ENCODE results near the gene VGLL3. TPM values are rescaled to one million over a fixed set of nuclear protein-coding genes. Genes with fewer than 3 reads are reported as not detected.

The VGLL3 gene
- total RNA-seq, 1 donor from 2014 or later, result 2.7 TPM

- no peak for ATAC-seq (ENCODE audit: poor library complexity)
- intact Hi-C loops (cut with DNase I), result no loop called here
Measured at GRCh38 chr3:86965166-86965565, 25.8 kb downstream of the VGLL3 start.

GRCh38 chr3:86963611-86964010 lies 27.3 kb downstream of the VGLL3 start:
- DNase-seq (no peak), ATAC-seq (ENCODE audit: poor library complexity) (no peak)
- intact Hi-C loops (cut with DNase I), result no loop called here

More at GRCh38 chr3:86965166-86965565, 25.8 kb downstream of the VGLL3 start:
- DNase-seq, result no peak

- intact Hi-C loops (cut with DNase I), result no loop called here
- DNase-seq (no peak), ATAC-seq (ENCODE audit: poor library complexity) (no peak)
Measured at GRCh38 chr3:86961297-86961696, 29.7 kb downstream of the VGLL3 start.

GRCh38 chr3:86960550-86960949 lies 30.4 kb downstream of the VGLL3 start:
- DNase-seq (no peak), ATAC-seq (ENCODE audit: poor library complexity) (no peak)
- intact Hi-C loops (cut with DNase I), result no loop called here

- intact Hi-C loops (cut with DNase I), result no loop called here
- no peak for ATAC-seq (ENCODE audit: poor library complexity)
- no peak for DNase-seq
Measured at GRCh38 chr3:86958534-86958933, 32.4 kb downstream of the VGLL3 start.

GRCh38 chr3:86954747-86955146 lies 36.2 kb downstream of the VGLL3 start:
- intact Hi-C loops (cut with DNase I), result no loop called here
- no peak for DNase-seq
- ATAC-seq (ENCODE audit: poor library complexity), result no peak

GRCh38 chr3:86954226-86954625 lies 36.7 kb downstream of the VGLL3 start:
- ATAC-seq (ENCODE audit: poor library complexity) (no peak), DNase-seq (no peak)
- intact Hi-C loops (cut with DNase I), result no loop called here

- ATAC-seq (ENCODE audit: poor library complexity) (no peak), DNase-seq (no peak)
- intact Hi-C loops (cut with DNase I), result no loop called here
Measured at GRCh38 chr3:86951322-86951721, 39.6 kb downstream of the VGLL3 start.

GRCh38 chr3:86950717-86951116 lies 40.2 kb downstream of the VGLL3 start:
- no peak for DNase-seq
- intact Hi-C loops (cut with DNase I), result no loop called here
- ATAC-seq (ENCODE audit: poor library complexity), result no peak

- intact Hi-C loops (cut with DNase I), result no loop called here
- DNase-seq, result no peak
- ATAC-seq (ENCODE audit: poor library complexity), result no peak
Measured at GRCh38 chr3:86949850-86950249, 41.1 kb downstream of the VGLL3 start.

- ATAC-seq (ENCODE audit: poor library complexity) (no peak), DNase-seq (no peak)
- intact Hi-C loops (cut with DNase I), result no loop called here
Measured at GRCh38 chr3:86948822-86949221, 42.1 kb downstream of the VGLL3 start.

GRCh38 chr3:86942206-86942605 lies 48.7 kb downstream of the VGLL3 start:
- no peak for DNase-seq
- no peak for ATAC-seq (ENCODE audit: poor library complexity)
- intact Hi-C loops (cut with DNase I), result no loop called here

GRCh38 chr3:86938416-86939105 lies 52.4 kb downstream of the VGLL3 start:
- intact Hi-C loops (cut with DNase I), result no loop called here
- ATAC-seq (ENCODE audit: poor library complexity) (peak; percentile 55), DNase-seq (no peak)

GRCh38 chr3:86937306-86937791 lies 53.6 kb downstream of the VGLL3 start:
- DNase-seq (peak; percentile 40), ATAC-seq (ENCODE audit: poor library complexity) (peak; percentile 87)
- intact Hi-C loops (cut with DNase I), result no loop called here

- ATAC-seq (ENCODE audit: poor library complexity) (no peak), DNase-seq (no peak)
- intact Hi-C loops (cut with DNase I), result no loop called here
Measured at GRCh38 chr3:86934851-86935250, 56.1 kb downstream of the VGLL3 start.

GRCh38 chr3:86930831-86931230 lies 60.1 kb downstream of the VGLL3 start:
- intact Hi-C loops (cut with DNase I), result no loop called here
- DNase-seq (no peak), ATAC-seq (ENCODE audit: poor library complexity) (no peak)

- ATAC-seq (ENCODE audit: poor library complexity) (no peak), DNase-seq (no peak)
- intact Hi-C loops (cut with DNase I), result no loop called here
Measured at GRCh38 chr3:86930181-86930580, 60.8 kb downstream of the VGLL3 start.

GRCh38 chr3:86929046-86929445 lies 61.9 kb downstream of the VGLL3 start:
- intact Hi-C loops (cut with DNase I), result no loop called here
- DNase-seq, result no peak
- no peak for ATAC-seq (ENCODE audit: poor library complexity)

- no peak for ATAC-seq (ENCODE audit: poor library complexity)
- no peak for DNase-seq
Measured at GRCh38 chr3:86923071-86923491, 67.9 kb downstream of the VGLL3 start.

GRCh38 chr3:86921971-86922680 lies 68.8 kb downstream of the VGLL3 start:
- no peak for DNase-seq
- no peak for ATAC-seq (ENCODE audit: poor library complexity)
- intact Hi-C loops (cut with DNase I), result no loop called here

More at GRCh38 chr3:86923071-86923491, 67.9 kb downstream of the VGLL3 start:
- intact Hi-C loops (cut with DNase I), result no loop called here
